ENCODE measurements around the gene P3H3.

Gene P3H3

DNA sequence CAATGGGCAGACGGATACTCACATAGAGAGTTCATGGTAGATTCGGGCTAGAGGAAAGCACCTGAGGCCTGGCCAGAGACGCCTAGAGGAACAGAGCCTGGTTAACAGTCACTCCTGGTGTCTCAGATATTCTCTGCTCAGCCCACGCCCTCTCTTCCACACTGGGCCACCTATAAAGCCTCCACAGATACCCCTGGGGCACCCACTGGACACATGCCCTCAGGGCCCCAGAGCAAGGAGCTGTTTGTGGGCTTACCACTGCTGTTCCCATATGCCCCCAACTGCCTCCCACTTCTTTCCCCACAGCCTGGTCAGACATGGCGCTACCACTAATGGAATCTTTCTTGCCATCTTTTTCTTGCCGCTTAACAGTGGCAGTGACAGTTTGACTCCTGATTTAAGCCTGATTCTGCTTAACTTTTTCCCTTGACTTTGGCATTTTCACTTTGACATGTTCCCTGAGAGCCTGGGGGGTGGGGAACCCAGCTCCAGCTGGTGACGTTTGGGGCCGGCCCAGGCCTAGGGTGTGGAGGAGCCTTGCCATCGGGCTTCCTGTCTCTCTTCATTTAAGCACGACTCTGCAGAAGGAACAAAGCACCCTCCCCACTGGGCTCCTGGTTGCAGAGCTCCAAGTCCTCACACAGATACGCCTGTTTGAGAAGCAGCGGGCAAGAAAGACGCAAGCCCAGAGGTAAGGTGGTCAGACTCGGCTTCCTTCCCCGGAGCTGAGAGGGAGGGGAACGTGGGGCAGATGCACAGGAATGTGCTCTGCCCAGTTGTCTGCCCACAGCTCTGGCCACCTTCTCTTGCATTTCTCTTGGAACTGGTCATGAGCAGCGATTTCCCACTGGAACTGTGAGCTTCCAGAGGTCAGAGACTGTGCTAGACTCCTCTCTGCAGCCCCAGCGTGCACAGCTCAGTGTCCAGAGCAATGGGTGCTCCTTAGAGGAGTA, 39.0 kb upstream of the P3H3 start, which contains the start of gene CD4:
CD4 (plus strand) TSS at position 557 of the 953 bp plus-strand sequence. CDS start 10,611 bp downstream, outside the sequence.
- peak within 1 kb of the TSS; percentile 66 for H3K4me3 ChIP-seq (ENCODE audit: low read depth, low read length)
- TF ChIP-seq, protein P1, sequence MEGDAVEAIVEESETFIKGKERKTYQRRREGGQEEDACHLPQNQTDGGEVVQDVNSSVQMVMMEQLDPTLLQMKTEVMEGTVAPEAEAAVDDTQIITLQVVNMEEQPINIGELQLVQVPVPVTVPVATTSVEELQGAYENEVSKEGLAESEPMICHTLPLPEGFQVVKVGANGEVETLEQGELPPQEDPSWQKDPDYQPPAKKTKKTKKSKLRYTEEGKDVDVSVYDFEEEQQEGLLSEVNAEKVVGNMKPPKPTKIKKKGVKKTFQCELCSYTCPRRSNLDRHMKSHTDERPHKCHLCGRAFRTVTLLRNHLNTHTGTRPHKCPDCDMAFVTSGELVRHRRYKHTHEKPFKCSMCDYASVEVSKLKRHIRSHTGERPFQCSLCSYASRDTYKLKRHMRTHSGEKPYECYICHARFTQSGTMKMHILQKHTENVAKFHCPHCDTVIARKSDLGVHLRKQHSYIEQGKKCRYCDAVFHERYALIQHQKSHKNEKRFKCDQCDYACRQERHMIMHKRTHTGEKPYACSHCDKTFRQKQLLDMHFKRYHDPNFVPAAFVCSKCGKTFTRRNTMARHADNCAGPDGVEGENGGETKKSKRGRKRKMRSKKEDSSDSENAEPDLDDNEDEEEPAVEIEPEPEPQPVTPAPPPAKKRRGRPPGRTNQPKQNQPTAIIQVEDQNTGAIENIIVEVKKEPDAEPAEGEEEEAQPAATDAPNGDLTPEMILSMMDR (IDR thresholded peaks at IDR 0.05; ENCODE audit: low read depth, low read length) = no peak

DNA sequence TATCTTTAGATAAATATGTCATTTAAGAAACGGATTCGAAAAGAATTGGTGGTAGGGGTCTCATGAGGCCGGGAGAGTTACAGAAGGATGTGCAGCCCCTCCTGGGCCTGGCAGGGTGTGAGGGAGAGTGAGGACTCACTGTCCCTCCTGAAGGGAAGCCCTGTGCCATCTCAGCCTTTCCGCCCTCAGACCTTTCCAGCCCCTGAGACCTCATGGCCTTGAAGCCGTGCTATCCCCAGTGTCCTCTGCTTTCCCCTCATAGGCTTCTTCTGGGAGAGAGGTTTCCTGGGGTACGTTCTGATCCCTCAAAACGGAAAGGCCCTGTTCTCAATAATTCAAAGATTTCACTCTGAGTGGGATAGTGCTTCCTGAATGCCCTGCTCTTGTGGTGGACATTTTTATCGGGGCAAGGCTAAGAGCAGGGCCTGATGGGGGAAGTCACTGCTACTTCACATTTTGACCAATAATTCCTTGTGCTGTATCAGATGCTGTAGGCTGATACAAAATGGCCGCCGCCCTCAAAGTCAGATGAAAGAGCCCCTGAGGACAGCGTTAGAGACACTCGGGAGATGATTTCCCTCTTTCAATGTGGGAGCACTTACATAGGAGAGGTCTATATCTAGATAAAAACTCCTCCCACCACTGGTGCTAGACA, 37.6 kb upstream of the P3H3 start:
- peak overlapping the region; percentile 66 for H3K4me3 ChIP-seq (ENCODE audit: low read depth, low read length)
- TF ChIP-seq, protein P1 (IDR thresholded peaks at IDR 0.05; ENCODE audit: low read depth, low read length) = no peak

DNA sequence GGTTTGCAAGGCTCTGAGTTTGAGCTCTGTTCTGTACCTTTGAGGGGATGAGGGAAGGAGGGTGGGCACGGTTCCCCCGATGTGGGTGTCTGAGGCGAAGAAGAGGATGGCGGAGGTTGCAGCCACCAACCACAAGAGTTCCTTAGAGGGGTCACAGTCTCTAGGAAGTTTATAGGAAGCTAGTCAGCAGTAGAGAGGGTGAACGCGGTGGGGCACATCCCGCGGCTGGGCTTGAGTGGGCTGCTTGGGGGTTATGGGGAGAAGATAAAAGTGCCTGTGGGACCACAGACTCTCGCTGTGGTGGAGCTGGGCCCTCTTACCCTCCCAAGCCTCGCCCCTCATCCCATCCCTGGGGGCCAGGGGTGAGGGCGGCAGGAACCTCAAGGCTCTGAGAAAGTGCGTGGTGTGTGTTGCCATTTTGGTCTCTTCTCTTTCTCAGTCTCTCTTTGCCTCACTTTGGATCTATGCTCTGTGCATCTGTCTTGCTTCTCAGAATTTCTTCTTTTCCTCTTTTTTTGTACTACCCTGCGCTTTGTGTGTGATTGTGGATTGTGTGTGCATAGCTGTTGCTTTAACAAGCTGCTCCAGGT, 36.2 kb upstream of the P3H3 start:
- TF ChIP-seq, protein P1 (IDR thresholded peaks at IDR 0.05; ENCODE audit: low read depth, low read length) = no peak
- no peak overlapping the region for H3K4me3 ChIP-seq (ENCODE audit: low read depth, low read length)

DNA sequence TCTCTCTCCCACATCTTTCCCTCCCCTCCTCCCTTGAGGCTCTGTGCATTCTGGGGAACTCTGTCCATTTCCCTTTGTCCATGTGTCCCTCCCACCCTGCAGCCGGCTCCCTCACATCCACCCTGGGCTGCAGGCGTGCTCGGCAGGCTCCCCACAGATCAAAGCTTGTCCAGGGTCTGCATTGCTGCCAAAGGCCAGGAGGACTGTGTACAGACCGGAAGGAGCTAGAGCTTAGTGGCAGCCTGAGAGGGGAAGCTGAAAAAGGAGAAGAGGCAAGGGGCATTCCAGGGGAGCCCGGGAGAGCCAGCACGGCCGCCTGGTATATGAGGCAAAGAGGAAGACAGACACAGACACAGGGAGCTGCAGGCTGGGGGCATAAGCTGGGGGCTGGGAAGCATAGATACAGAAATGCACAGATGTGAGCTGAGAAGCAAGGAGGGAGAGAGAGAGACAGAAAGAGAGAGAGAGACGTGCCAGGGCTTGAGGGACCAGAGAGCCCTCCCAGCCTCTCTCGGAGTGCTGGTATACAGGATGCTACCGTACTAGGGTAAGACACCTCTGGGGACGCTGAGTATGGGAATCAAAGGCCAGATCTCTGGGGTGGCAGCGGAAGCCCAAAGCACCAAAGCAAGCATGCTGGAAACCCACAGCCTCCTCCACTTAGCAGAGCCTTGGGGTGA, 35.5 kb upstream of the P3H3 start:
- TF ChIP-seq, protein P1 (IDR thresholded peaks at IDR 0.05; ENCODE audit: low read depth, low read length) = no peak
- H3K4me3 ChIP-seq (ENCODE audit: low read depth, low read length) = peak overlapping the region; percentile 1; the same call in 1 of the 2 replicates

DNA sequence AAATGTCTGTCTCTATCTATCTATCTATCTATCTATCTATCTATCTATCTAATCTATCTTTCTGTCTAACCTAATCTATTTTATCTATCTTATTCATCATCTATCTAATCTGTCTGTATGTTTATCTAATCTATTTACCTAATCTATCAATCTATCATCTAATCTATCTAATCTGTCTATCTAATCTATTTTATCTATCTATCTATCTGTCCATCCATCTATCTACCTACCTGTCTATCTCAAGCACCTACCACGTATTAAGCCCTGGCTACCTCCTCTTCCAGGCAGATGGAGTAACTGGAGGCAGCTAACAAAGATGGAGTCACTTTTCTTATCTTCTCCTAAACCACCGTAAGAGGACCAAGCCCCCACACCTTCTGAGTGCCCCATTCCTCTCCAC, 33.1 kb upstream of the P3H3 start:
- H3K4me3 ChIP-seq (ENCODE audit: low read depth, low read length) = no peak overlapping the region
- TF ChIP-seq, protein P1 (IDR thresholded peaks at IDR 0.05; ENCODE audit: low read depth, low read length) = no peak

DNA sequence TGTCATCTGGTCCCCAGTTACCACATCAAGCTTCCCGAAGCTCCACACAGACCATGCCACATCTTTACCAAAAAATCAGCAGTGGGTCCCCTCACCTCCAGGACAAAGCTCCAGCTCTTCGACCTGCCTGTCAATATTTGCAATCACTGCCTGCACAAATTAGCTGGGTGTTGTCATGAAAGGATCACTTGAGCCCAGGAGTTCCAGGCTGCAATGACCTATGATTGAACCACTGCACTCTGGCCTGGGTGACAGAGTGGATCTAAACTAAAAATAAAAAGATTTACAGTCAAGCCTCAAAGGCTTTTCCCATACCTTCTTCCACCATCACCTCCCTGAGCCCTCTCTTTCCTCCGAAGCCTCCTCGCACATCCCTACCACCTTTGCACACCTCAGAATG, 31.6 kb upstream of the P3H3 start:
- TF ChIP-seq, protein P1 (IDR thresholded peaks at IDR 0.05; ENCODE audit: low read depth, low read length) = no peak
- H3K4me3 ChIP-seq (ENCODE audit: low read depth, low read length) = no peak overlapping the region
